GM12878 (cell line): ENCODE measurements around the gene FOSB. TPM values are rescaled to one million over a fixed set of nuclear protein-coding genes. Genes with fewer than 3 reads are reported as not detected.

Source experiments
- ATAC-seq: fragments of 200-7000 bp; cut with Tn5 transposase; 3 replicates; pipeline ENCODE4 v1.9.1; 2020; ENCODE audit warnings: mild to moderate bottlenecking, moderate library complexity
- BruUV-seq: library from RNA; stranded (reverse); fragments of 400-500 nt; replicated peaks from 2 replicates; lab custom pipeline; 2021; lab: Mats Ljungman, UMichigan
- CTCF ChIA-PET: fragments of 300-600 bp; sonication (Branson Sonifier 250); formaldehyde crosslinking; extraction: SDS; loops from one replicate; lab custom pipeline; 2021; ENCODE audit warnings: inconsistent platforms; lab: Yijun Ruan, JAX
- POLR2A ChIA-PET: fragments of 350-600 bp; formaldehyde crosslinking; extraction: SDS; loops from one replicate; lab custom pipeline; 2021; ENCODE audit warnings: inconsistent platforms; lab: Charles Lee
- RAD21 ChIA-PET: fragments of 300-600 bp; sonication (Branson Sonifier 250); formaldehyde crosslinking; loops from one replicate; lab custom pipeline; 2023; ENCODE audit warnings: antibody characterized with exemption; ENCODE audit not compliant: unreplicated experiment; lab: Charles Lee
- SMC1A ChIA-PET: fragments of 300-600 bp; sonication (Branson Sonifier 250); formaldehyde crosslinking; loops from one replicate; lab custom pipeline; 2023; ENCODE audit not compliant: unreplicated experiment, uncharacterized antibody; lab: Charles Lee
- DNase-seq: peaks from one replicate; pipeline ENCODE4 v3.0.0-alpha.2; 2011; ENCODE audit warnings: low read depth, low spot score
- FAIRE-seq: peaks from 3 replicates; lab custom pipeline; 2011; peaks lifted over from hg19 to GRCh38; lab: Jason Lieb, UNC
- H2AFZ ChIP-seq: 2 replicates; pipeline ENCODE4 v1.6.0; 2011; ENCODE audit warnings: low read depth, low read length, control low read depth; ENCODE audit not compliant: control insufficient read depth
- H3K27ac ChIP-seq: 2 replicates; pipeline ENCODE4 v1.5.1; 2011; ENCODE audit warnings: control low read depth; ENCODE audit not compliant: control insufficient read depth, insufficient read depth
- H3K27me3 ChIP-seq, 2 experiments: replicated peaks in 1 of 2; 2 replicates each; pipeline versions ENCODE4 v1.6.0 to v1.6.1; 2011; ENCODE audit warnings: low read length in 1 of 2; ENCODE audit not compliant: control insufficient read depth in 2 of 2, insufficient read depth in 2 of 2
- H3K36me3 ChIP-seq, 2 experiments: 2 replicates each; pipeline ENCODE4 v1.5.1; 2011; ENCODE audit warnings: low read length in 1 of 2; ENCODE audit not compliant: control insufficient read depth in 2 of 2, insufficient read depth in 2 of 2
- H3K4me1 ChIP-seq: 2 replicates; pipeline ENCODE4 v1.6.1; 2011; ENCODE audit warnings: mild to moderate bottlenecking, low read length, moderate library complexity, mixed read lengths; ENCODE audit not compliant: control insufficient read depth, insufficient read depth
- H3K4me2 ChIP-seq: 2 replicates; pipeline ENCODE4 v1.6.0; 2011; ENCODE audit warnings: control low read depth; ENCODE audit not compliant: control insufficient read depth, insufficient read depth
- H3K4me3 ChIP-seq: fragments of 200-600 bp; sonication (generic); 2 replicates; pipeline ENCODE4 v1.5.1; 2016
- H3K79me2 ChIP-seq: 2 replicates; pipeline ENCODE4 v1.6.0; 2011; ENCODE audit warnings: low read length; ENCODE audit not compliant: control insufficient read depth, insufficient read depth
- H3K9ac ChIP-seq: 2 replicates; pipeline ENCODE4 v1.8.0; 2011; ENCODE audit warnings: low read length, control low read depth, mixed read lengths; ENCODE audit not compliant: control insufficient read depth, insufficient read depth
- H3K9me3 ChIP-seq: replicated peaks from 3 replicates; pipeline ENCODE4 v1.5.1; 2011; ENCODE audit warnings: mild to moderate bottlenecking, low read length; ENCODE audit not compliant: control insufficient read depth, insufficient read depth
- H4K20me1 ChIP-seq: 2 replicates; pipeline ENCODE4 v1.6.0; 2011; ENCODE audit not compliant: control insufficient read depth, insufficient read depth
- KAT2A ChIP-seq: conservative IDR thresholded peaks from 2 replicates; pipeline ENCODE4 v1.6.1; 2011; ENCODE audit warnings: low read depth, low read length; ENCODE audit not compliant: control insufficient read depth
- LARP7 ChIP-seq: fragments of 450-650 bp; IDR thresholded peaks from 2 replicates; pipeline ENCODE4 v1.6.1; 2017; ENCODE audit warnings: mild to moderate bottlenecking
- NR2C2 ChIP-seq: IDR thresholded peaks from 2 replicates; pipeline ENCODE4 v1.6.1; 2011; ENCODE audit warnings: borderline replicate concordance, low read depth; ENCODE audit not compliant: control insufficient read depth, insufficient read length
- SUZ12 ChIP-seq: fragments of 200-600 bp; sonication (generic); IDR thresholded peaks from one replicate; pipeline ENCODE4 v1.6.1; 2018; ENCODE audit warnings: antibody characterized with exemption, mild to moderate bottlenecking; ENCODE audit not compliant: unreplicated experiment
- TCF3 ChIP-seq: IDR thresholded peaks from 2 replicates; pipeline ENCODE4 v1.6.1; 2012; ENCODE audit warnings: low read depth, mild to moderate bottlenecking, low read length, borderline replicate concordance; ENCODE audit not compliant: insufficient read depth
- WRNIP1 ChIP-seq: IDR thresholded peaks from 2 replicates; pipeline ENCODE4 v1.6.1; 2011; ENCODE audit warnings: low read depth, low read length, improper control_type of control experiment, borderline replicate concordance
- ZSCAN29 ChIP-seq: fragments of 450-650 bp; IDR thresholded peaks from 2 replicates; pipeline ENCODE4 v1.6.1; 2017; ENCODE audit warnings: mild to moderate bottlenecking, moderate library complexity
- WGBS: methylation state at CpG from one replicate; pipeline ENCODE4 v1.1.6; 2016; ENCODE audit warnings: low lambda C conversion rate; ENCODE audit not compliant: insufficient replicate concordance, insufficient coverage; ENCODE audit errors: missing lambda C conversion rate; 5-methylcytosine and 5-hydroxymethylcytosine counted together
- in situ Hi-C: fragments of 300-500 bp; cut with MboI; formaldehyde crosslinking; loops from 9 replicates; pipeline ENCODE4 v1.14.3; 2018; ENCODE audit warnings: mixed read lengths
- intact Hi-C: fragments of 100-400 bp; cut with micrococcal nuclease; formaldehyde crosslinking; loops from one replicate; pipeline ENCODE4 v1.14.2; 2022; ENCODE audit not compliant: unreplicated experiment
- polyA plus RNA-seq, 11 experiments: library from polyadenylated mRNA; depleted of rRNA in 4 of 11; unstranded in 6 of 11; stranded (reverse) in 5 of 11; fragments of >200 nt; fragmentation: Nextera tagmentation in 4 of 11; fragmentation: Illumina TruSeq in 1 of 11; extraction: Ambion mirVana in 4 of 11; extraction: Trizol in 1 of 11; gene quantifications; 1 replicate in 1 of 11; 2 replicates in 10 of 11; pipeline versions ENCODE4 v1.2.1 to v1.2.3, GENCODE V29; 2011 to 2016; ENCODE audit warnings: inconsistent platforms in 2 of 11, missing spikeins in 2 of 11, low read depth in 1 of 11
- total RNA-seq, 4 experiments: library from RNA; depleted of rRNA in 3 of 4; stranded (reverse); fragments of >200 nt in 3 of 4; fragmentation: Illumina TruSeq in 1 of 4; extraction: Trizol in 1 of 4; gene quantifications; 2 replicates each; pipeline versions ENCODE4 v1.2.1 to v1.2.3, GENCODE V29; 2013 to 2021
- TF ChIP-seq, protein P1 (sequence below): IDR thresholded peaks from 2 replicates; pipeline ENCODE4 v1.6.1; 2012; ENCODE audit warnings: mild to moderate bottlenecking, low read depth, low read length
- TF ChIP-seq, protein P2 (sequence below): fragments of 450-650 bp; formaldehyde crosslinking; IDR thresholded peaks from 2 replicates; pipeline ENCODE4 v1.4.0; 2020; ENCODE audit warnings: mild to moderate bottlenecking, moderate library complexity

Gene FOSB
- total and polyA plus RNA-seq, 10 of the 15 experiments (the other 5 are each of a cell fraction or from before 2014, with no cell fraction given): 0.06 to 0.56 (median 0.26) TPM

DNA sequence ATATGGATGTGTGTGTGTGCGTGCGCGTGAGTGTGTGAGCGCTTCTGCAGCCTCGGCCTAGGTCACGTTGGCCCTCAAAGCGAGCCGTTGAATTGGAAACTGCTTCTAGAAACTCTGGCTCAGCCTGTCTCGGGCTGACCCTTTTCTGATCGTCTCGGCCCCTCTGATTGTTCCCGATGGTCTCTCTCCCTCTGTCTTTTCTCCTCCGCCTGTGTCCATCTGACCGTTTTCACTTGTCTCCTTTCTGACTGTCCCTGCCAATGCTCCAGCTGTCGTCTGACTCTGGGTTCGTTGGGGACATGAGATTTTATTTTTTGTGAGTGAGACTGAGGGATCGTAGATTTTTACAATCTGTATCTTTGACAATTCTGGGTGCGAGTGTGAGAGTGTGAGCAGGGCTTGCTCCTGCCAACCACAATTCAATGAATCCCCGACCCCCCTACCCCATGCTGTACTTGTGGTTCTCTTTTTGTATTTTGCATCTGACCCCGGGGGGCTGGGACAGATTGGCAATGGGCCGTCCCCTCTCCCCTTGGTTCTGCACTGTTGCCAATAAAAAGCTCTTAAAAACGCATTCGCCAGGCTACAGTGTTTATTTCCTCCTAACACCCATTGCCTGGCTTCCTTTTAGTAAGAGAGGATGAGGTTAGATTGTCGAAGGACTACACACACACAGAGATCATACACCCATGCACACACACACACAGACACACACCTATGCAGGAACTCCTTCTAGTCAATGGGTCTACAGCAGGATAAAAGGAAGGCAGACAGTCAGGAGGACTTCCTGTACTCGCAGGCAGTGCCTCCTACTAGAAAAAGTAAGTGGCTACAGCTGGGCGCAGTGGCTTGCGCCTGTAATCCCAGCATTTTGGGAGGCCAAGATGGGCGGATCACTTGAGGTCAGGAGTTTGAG is 7.1 kb downstream of the FOSB start:
- H3K9ac ChIP-seq: no peak overlapping the region
- TF ChIP-seq NR2C2: no peak
- TF ChIP-seq WRNIP1: no peak
- TF ChIP-seq, protein P1, sequence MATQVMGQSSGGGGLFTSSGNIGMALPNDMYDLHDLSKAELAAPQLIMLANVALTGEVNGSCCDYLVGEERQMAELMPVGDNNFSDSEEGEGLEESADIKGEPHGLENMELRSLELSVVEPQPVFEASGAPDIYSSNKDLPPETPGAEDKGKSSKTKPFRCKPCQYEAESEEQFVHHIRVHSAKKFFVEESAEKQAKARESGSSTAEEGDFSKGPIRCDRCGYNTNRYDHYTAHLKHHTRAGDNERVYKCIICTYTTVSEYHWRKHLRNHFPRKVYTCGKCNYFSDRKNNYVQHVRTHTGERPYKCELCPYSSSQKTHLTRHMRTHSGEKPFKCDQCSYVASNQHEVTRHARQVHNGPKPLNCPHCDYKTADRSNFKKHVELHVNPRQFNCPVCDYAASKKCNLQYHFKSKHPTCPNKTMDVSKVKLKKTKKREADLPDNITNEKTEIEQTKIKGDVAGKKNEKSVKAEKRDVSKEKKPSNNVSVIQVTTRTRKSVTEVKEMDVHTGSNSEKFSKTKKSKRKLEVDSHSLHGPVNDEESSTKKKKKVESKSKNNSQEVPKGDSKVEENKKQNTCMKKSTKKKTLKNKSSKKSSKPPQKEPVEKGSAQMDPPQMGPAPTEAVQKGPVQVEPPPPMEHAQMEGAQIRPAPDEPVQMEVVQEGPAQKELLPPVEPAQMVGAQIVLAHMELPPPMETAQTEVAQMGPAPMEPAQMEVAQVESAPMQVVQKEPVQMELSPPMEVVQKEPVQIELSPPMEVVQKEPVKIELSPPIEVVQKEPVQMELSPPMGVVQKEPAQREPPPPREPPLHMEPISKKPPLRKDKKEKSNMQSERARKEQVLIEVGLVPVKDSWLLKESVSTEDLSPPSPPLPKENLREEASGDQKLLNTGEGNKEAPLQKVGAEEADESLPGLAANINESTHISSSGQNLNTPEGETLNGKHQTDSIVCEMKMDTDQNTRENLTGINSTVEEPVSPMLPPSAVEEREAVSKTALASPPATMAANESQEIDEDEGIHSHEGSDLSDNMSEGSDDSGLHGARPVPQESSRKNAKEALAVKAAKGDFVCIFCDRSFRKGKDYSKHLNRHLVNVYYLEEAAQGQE: no peak
- TF ChIP-seq, protein P2, sequence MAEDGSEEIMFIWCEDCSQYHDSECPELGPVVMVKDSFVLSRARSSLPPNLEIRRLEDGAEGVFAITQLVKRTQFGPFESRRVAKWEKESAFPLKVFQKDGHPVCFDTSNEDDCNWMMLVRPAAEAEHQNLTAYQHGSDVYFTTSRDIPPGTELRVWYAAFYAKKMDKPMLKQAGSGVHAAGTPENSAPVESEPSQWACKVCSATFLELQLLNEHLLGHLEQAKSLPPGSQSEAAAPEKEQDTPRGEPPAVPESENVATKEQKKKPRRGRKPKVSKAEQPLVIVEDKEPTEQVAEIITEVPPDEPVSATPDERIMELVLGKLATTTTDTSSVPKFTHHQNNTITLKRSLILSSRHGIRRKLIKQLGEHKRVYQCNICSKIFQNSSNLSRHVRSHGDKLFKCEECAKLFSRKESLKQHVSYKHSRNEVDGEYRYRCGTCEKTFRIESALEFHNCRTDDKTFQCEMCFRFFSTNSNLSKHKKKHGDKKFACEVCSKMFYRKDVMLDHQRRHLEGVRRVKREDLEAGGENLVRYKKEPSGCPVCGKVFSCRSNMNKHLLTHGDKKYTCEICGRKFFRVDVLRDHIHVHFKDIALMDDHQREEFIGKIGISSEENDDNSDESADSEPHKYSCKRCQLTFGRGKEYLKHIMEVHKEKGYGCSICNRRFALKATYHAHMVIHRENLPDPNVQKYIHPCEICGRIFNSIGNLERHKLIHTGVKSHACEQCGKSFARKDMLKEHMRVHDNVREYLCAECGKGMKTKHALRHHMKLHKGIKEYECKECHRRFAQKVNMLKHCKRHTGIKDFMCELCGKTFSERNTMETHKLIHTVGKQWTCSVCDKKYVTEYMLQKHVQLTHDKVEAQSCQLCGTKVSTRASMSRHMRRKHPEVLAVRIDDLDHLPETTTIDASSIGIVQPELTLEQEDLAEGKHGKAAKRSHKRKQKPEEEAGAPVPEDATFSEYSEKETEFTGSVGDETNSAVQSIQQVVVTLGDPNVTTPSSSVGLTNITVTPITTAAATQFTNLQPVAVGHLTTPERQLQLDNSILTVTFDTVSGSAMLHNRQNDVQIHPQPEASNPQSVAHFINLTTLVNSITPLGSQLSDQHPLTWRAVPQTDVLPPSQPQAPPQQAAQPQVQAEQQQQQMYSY (CRISPR knock-in tag): no peak
- TF ChIP-seq KAT2A: no peak
- TF ChIP-seq ZSCAN29: no peak
- TF ChIP-seq TCF3: no peak
- TF ChIP-seq SUZ12: no peak
- TF ChIP-seq LARP7: no peak

More for the DNA sequence above, 7.1 kb downstream of the FOSB start:
- FAIRE-seq: no peak
- no peak overlapping the region for H3K4me2 ChIP-seq
- H2AFZ ChIP-seq: no peak overlapping the region
- peaks cover 0 to 2% of the 10 kb centered on the region in 2 experiments; a peak in 2 of 4 replicates for H3K27me3 ChIP-seq
- no peaks in the 10 kb centered on the region for H3K79me2 ChIP-seq
- intact Hi-C loops: loop anchor here (10.0 kb wide), 1 partner anchor 400 kb away; the partner anchor contains the start of genes GEMIN7 and ZNF296
- H3K4me1 ChIP-seq: peaks cover 12% of the 10 kb centered on the region
- ChIA-PET CTCF (interaction anchor here (0.6 to 9.0 kb wide), 3 partner anchors 27 to 50 kb away, joined by 4 to 385 read pairs (median 176); no protein-coding TSS in a partner anchor), POLR2A (no interaction called here), RAD21 (no interaction called here), SMC1A (interaction anchor here (0.7 kb wide), 1 partner anchor 29 kb away, joined by 3 read pairs; no protein-coding TSS in a partner anchor)
- no peak overlapping the region for H3K27ac ChIP-seq
- DNase-seq: no peak
- H3K36me3 ChIP-seq: no peaks in the 10 kb centered on the region
- H3K4me3 ChIP-seq: no peak overlapping the region
- no peaks in the 10 kb centered on the region for H4K20me1 ChIP-seq
- 71% methylated on average over 28 of the region's 28 CpGs for WGBS
- no peaks in the 10 kb centered on the region for H3K9me3 ChIP-seq
- in situ Hi-C loops: loop anchor here (5.0 to 25.0 kb wide), 2 partner anchors 33 to 1713 kb away; partner anchors contain the start of gene SMG9
- no peak for ATAC-seq
- no TSS peak for BruUV-seq
